HG03575 (cell line): Measurements from ENCODE around the gene PRSS8.

Experiments used
- ATAC-seq: cut with Tn5 transposase; IDR thresholded peaks from one replicate; pipeline ENCODE4 v1.9.1; 2021; ENCODE audit not compliant: unreplicated experiment, insufficient number of reproducible peaks, low FRiP score; ENCODE audit errors: extremely low read depth

PRSS8 gene

GRCh38 chr16:31087481-31087880, 48.0 kb downstream of the PRSS8 start:
- ATAC-seq: no peak

DNA sequence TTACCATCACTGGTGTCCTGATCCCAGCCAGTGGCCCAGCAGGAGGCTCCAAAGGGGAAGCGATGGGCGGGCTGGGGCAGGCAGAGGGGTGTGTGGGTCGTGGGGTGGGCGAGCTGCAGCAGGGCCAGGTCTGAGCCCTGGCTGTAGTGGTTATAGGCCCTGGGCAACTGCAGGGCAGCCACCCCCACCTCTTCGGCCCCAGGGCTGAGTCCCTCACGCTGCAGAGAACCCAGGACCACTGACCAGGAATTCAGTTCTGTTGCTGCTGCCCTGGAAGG, 49.0 kb downstream of the PRSS8 start:
- no peak for ATAC-seq

DNA sequence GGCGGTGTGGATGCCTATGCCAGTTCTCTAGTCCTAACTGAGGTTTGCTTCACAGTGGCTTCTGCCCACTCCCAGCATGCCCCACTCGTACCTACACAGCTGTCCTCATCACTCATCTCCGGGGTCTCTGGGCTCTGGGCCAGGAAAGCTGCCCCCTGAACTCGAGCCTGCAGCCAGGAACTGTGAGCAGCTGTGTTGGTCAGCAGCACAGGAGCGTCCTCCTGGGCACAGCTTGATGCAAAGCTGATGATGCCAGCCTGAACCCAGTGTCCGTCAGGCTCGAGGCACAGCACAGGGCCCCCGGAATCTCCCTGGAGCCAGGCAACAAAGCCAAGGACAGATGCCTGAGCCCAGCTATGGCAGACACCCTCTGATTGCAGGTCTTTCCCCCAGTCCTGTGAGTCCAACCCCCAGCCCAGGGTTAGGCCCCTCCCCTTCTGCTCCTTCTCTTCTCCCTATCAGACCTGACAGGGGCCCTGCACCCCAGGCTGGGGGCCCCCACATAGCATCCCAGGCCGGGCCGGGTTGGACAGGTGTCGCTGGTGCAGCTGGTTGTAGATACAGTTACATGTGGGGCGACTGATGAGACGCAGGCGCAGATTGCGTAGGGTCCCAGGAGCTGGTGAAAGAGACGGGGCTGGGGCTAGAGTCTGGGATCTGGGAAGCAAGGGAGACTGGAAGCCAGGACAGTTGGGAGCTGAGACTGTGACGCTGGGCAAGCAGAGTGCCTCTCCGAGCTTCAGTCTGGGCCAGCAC, 49.5 kb downstream of the PRSS8 start:
- no peak for ATAC-seq

GRCh38 chr16:31085411-31085810, 50.1 kb downstream of the PRSS8 start:
- ATAC-seq: no peak

DNA sequence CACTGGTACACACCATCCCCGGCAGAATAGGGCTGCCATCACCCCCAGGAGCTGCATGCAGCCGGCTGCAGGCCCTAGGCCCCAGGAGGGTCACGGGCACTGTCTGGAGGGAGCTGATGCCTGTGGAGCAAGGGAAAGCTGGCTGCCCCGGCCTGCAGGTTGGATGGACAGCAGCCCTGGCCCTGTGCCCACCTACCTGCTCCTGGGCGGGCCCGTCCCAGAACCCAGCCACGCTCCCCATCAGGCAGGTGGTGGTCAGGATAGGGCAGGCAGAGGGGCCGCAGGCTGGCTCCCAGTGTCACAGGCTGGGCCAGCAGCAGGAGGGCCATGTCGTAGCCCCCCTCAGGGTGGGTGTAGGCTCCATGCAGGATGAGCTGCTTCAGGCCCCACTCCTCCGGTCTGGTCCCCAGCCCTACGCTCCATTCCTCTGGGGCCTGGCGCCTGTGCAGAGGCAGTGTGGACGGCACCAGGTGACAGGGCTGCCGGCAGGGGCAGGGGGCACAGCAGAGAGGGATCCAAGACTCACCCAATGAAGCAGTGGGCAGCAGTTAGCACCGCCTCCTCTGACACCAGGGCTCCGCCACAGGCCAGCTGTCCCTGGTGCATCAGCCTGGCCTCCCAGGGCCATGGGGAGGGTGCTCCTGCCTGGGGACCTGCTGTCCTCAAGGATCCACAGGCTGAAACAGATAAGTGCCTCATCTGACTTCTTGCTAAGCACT, 50.8 kb downstream of the PRSS8 start:
- no peak for ATAC-seq

DNA sequence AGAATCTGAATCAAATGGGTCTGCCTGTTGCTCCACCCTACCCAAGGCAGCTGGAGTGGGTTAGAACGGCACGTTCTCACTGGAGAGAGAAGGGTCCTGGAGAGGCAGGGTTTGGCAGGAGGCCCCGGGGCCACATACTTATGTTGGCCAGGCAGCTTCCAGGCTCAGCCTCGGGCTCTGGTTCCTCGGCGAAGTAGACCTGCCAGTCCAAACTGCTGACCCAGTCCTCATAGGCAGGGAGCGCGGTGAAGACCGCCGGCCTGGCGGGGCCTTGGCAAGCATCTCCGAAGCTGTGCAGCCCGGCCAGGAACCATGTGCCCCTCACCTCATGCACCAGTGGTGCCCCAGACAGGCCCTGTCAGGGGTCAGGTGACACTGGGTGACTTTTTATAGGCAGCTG, 51.5 kb downstream of the PRSS8 start:
- ATAC-seq: no peak

- ATAC-seq: no peak
Observed at GRCh38 chr16:31083556-31083955, 52.0 kb downstream of the PRSS8 start.

DNA sequence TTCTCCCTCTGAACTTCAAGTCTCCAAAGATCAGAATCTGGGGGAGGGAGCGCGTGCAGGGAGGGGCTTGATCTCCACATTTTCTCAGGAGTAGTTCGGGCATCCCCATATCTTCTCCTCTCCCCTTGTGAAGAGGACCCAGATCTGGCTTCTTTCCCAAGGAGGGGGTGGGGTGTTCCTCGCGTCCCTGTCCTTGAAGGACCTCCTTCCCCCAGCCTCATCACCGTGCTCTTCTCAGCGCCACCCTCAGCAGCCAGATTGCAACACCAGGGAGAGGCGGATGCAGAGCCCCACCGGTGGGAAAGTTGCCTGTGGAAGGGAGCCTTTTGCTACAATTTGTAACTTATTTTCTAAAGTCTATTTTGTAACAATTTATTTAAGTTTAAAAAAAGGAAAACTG, 52.4 kb downstream of the PRSS8 start:
- ATAC-seq: no peak

DNA sequence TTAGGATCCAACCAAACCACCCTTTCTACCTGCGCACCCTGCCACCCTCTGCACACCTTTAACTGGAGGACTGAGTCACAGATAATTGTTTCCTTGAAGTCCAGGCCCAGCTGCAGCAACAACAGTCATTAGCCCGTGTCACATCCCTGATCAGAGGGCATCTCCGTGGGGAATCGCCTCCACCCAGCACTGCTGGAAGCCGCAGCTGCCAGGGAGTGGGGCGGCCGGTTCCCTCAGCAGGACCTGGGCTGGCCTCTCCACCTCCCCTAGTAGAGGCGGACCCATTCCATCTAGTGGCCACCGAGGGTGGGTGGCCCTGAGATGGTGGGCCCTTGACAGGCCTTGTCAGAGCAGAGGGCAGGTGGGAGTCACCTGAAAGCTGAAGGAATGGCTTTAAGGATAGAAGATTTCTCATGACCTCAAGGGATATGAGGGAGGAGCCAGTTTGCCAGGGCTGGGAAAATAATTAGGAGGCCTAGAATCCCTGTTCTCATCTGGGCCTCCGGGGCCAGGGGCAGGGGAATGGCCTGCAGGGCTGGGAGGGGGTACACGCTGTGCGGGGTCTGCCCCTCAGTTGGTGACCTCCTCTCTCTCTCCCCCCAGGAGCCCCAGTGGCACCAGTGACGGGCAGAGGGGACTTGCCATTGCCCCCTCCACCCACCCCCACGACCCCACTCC, 53.0 kb downstream of the PRSS8 start:
- ATAC-seq: no peak
